Measurements from ENCODE around the gene TMEM39A.

The TMEM39A gene

GRCh38 chr3:119453822-119454221 is 9.6 kb downstream of the TMEM39A start:
- no peak for DNase-seq (ENCODE audit: low read depth in 1 of 2, low spot score in 1 of 2)

DNA sequence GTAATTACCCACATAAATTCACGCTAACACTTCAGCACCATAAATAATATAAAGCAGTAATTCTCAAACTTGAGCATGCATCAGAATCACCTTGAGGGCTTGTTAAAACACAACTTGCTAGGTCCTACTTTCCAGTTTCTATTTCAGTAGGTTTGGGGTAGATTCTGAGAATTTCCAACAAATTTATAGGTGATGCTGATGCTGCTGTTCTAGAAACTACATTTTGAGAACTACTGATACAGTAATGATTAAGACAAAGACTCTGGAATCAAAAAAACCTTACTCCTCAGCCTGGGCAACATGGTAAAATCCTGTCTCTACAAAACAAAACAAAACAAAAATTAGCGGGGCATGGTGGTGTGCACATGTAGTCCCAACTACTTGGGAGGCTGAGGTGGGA is 18.8 kb downstream of the TMEM39A start:
- no peak for DNase-seq (ENCODE audit: low read depth in 1 of 2, low spot score in 1 of 2)

DNA sequence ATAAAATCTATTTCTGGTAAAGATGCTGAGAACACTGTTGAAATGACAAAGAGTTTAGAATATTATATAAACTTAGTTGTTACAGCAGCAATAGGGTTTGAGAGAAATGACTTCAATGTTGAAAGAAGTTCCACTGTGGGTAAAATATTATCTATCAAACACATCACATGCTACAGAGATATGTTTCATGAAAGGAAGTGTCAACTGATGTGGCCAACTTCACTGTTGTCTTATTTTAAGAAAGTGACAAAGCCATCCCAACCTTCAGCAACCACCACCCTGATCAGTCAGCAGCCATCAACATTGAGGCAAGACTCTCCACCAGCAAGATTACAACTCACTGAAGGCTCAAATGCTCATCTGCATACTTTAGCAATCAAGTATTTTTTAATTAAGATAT is 20.2 kb downstream of the TMEM39A start:
- no peak for DNase-seq (ENCODE audit: low read depth in 1 of 2, low spot score in 1 of 2)

- no peak for DNase-seq (ENCODE audit: low read depth in 1 of 2, low spot score in 1 of 2)
These were observed 25.6 kb downstream of the TMEM39A start for GRCh38 chr3:119437691-119438258.

- DNase-seq (ENCODE audit: low read depth in 1 of 2, low spot score in 1 of 2) = no peak
These were observed 26.4 kb downstream of the TMEM39A start for GRCh38 chr3:119436977-119437376.

- no peak for DNase-seq (ENCODE audit: low read depth in 1 of 2, low spot score in 1 of 2)
These were observed 28.7 kb downstream of the TMEM39A start for GRCh38 chr3:119434703-119435102.

GRCh38 chr3:119433613-119434325 is 29.6 kb downstream of the TMEM39A start:
- no peak for DNase-seq (ENCODE audit: low read depth in 1 of 2, low spot score in 1 of 2)

GRCh38 chr3:119428538-119428937 is 34.9 kb downstream of the TMEM39A start:
- no peak for DNase-seq (ENCODE audit: low read depth in 1 of 2, low spot score in 1 of 2)

- DNase-seq (ENCODE audit: low read depth in 1 of 2, low spot score in 1 of 2) = no peak
These were observed 35.7 kb downstream of the TMEM39A start for GRCh38 chr3:119427669-119428068.

DNA sequence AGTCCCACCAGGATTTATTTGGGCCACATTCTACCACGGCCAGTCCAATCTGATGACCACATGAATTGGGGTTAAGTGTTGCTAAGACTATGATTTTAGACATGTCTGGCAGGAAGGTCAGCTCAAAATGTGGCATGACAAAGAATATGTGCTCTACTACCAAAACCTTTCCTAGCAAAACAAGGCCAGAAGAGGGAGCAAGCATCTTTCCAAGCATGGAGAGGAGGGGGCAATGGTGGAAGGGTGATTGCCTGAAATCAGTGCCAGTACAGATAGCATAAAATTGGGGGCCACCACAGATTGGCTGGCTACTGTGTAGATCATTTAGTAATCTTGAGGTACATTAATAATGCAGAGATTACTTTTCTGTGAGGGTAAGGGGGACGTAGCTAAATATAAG is 43.2 kb downstream of the TMEM39A start:
- no peak for DNase-seq (ENCODE audit: low read depth in 1 of 2, low spot score in 1 of 2)

DNA sequence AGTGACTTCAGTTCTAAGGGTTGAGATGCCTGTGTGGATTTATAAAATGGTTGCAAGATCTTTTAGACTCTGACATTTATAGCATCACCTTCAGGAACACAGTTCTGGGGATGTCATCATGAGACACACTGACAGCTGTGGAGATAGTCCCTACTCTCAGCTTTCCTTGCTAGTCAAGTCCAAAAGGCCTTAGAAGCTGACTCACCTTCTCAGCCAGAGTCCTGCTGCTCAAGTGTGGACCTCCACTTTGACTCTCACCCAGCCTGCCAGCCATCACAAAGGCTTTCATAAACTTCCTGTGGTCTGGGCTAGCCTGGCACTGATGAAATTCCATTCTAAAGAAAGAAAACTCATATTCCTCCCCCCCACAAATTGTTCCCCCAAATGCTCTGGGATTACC is 44.8 kb downstream of the TMEM39A start:
- no peak for DNase-seq (ENCODE audit: low read depth in 1 of 2, low spot score in 1 of 2)

DNA sequence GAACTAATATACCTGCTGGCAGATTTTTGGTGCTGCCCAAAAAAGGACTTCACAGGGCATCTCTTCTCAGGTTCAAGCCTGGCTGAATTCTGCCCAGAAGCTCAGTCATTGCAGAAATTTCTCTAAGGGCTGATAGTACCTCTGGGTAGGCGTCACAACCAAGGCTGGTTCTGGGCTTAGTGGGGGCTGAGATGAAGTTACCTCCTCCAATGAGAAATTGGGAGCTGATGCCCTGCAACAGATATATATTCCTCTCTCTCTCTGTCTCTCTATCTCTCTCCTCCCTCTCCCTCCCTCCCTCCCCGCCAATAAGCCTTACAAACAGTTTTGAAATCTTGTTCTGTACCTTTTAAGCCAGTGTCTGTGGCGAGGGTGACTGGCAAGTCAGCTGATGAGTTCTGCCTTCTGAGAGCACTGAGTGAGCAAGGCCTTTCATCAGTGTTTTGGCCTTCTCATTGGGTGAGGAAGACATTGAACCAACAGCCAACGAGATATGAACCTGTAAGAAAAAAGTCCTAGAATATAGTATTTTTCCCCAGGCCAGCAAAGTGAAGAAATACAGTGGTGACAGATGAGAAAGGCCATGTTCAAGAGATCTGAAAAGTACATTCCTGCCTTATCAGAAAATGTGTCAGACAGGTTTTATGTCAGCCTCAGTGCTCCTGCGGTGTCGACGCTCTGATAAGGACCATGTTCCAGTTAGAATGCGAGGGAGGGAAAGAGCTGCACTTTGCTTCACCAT is 45.5 kb downstream of the TMEM39A start:
- DNase-seq (ENCODE audit: low read depth in 1 of 2, low spot score in 1 of 2) = no peak

- no peak for DNase-seq (ENCODE audit: low read depth in 1 of 2, low spot score in 1 of 2)
These were observed 46.5 kb downstream of the TMEM39A start for GRCh38 chr3:119416873-119417272.

DNA sequence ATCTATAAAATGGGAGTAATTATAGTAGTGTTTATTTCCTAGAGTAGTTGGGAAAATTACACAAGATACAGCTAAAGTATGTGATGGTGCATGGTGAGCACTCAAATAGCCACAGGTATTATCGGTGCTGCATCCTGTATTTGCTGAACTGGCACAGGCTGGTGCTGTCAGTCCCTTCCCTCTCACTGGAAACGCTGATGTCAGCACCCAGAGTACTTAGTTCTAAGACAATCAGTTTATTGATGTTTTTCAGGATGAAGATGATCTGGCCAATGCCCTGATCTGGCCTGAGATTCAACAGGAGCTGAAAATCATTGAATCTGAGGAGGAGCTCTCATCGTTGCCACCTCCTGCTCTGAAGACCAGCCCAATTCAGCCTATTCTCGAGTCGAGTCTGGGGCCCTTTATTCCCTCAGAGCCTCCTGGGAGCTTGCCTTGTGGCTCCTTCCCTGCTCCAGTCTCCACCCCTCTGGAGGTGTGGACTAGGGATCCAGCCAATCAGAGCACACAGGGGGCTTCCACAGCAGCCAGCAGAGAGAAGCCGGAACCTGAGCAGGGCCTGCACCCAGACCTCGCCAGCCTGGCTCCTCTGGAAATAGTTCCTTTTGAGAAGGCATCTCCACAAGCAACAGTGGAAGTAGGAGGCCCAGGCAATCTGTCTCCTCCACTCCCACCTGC is 49.7 kb downstream of the TMEM39A start:
- no peak for DNase-seq (ENCODE audit: low read depth in 1 of 2, low spot score in 1 of 2)

- no peak for DNase-seq (ENCODE audit: low read depth in 1 of 2, low spot score in 1 of 2)
These were observed 53.6 kb downstream of the TMEM39A start for GRCh38 chr3:119409844-119410243.

GRCh38 chr3:119408243-119408950 is 55.0 kb downstream of the TMEM39A start:
- no peak for DNase-seq (ENCODE audit: low read depth in 1 of 2, low spot score in 1 of 2)

DNA sequence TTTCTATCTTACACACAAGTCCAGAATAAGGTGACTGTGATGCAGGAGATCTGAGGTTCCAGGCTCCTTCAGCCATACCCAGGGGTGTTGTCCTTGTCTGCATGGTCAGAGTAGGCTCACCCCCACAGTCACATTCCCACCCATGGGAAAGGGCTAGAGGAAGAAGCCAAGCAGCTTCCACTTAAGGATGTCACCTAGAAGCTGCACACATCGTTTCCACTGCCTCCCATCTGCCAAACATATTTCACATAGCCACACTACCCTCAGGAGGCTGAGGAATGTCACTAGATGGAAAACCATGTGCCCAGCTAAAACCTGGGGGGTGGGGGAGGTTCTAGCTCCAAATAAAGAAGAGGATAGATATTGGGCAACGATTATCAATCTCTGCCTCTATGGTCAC is 58.1 kb downstream of the TMEM39A start:
- DNase-seq (ENCODE audit: low read depth in 1 of 2, low spot score in 1 of 2) = no peak

DNA sequence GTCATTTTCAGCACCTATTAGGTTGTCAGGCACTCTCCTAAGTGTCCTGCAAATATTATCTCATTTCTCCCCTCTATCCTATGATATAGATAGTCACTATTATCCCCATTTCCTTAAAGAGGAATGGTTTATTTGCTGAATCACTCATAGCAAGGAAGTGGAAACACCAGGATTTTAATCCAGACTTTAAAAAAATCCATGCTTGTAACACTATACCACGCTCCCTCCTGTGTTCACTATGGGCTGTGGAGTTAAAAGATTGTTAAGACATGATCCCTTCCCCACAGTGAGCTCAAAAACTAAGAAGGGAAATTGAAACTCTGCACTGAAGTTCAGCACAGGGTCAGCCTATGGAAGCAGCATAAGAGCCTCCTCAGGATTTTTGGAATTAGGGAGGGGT is 60.2 kb downstream of the TMEM39A start:
- DNase-seq (ENCODE audit: low read depth in 1 of 2, low spot score in 1 of 2) = no peak

GRCh38 chr3:119402791-119403190 is 60.6 kb downstream of the TMEM39A start:
- no peak for DNase-seq (ENCODE audit: low read depth in 1 of 2, low spot score in 1 of 2)

DNA sequence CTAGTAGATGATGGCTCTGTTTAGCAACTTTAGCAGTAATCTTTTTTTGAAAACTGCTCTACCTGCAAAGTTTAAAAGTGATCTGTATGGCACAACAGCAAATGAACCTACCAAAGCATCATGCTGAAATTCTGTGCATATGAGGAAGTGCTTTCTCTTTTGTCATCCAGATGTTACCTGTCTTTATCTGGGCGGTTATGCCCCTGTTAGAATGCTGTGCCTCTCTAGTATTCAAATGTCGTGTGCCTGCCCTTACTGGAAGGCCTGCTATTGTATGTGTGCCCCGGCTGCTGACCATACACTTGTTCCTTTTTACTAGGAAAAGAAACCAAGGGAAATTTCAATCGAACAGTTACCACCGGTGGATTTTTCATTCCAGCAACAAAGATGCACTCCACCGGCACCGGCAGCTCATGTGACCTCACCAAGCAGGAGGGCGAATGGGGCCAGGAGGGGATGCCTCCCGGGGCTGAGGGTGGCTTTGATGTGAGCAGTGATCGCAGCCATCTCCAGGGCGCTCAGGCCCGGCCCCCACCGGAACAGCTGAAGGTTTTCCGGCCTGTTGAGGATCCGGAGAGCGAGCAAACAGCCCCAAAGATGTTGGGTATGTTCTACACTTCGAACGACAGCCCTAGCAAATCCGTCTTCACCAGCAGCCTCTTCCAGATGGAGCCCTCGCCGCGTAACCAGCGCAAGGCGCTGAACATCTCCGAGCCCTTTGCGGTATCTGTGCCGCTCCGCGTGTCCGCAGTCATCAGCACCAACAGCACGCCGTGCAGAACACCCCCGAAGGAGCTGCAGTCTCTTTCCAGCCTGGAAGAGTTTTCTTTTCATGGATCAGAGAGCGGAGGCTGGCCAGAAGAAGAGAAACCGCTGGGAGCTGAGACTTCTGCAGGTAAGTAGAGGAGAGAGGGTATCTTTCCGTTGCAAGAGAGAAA is 61.6 kb downstream of the TMEM39A start:
- DNase-seq (ENCODE audit: low read depth in 1 of 2, low spot score in 1 of 2) = no peak

All from stimulated activated CD4-positive, alpha-beta T cell treated with anti-CD3 and anti-CD28 coated beads, Interleukin-15, amount 100 ng/mL, for 1 hour (primary cell).